A549 (cell line): ENCODE measurements around the gene PECR. TPM values are rescaled to one million over a fixed set of nuclear protein-coding genes. Genes with fewer than 3 reads are reported as not detected.
A peak's percentile ranks its signal among the peaks of the same experiment; 100 is the strongest.

Experiments
- ATAC-seq, 2 experiments: fragments of 200-7000 bp in 1 of 2; fragments of >200 bp in 1 of 2; cut with Nextera tagmentation in 1 of 2; cut with Tn5 transposase in 1 of 2; 3 replicates each; pipeline versions ENCODE4 v1.8.0 to v1.9.1; 2018 to 2020; ENCODE audit warnings: mild to moderate bottlenecking in 1 of 2, moderate library complexity in 1 of 2
- CTCF ChIA-PET: fragments of 300-600 bp; sonication (Branson Sonifier 250); formaldehyde crosslinking; extraction: SDS; loops from one replicate; lab custom pipeline; 2021; ENCODE audit warnings: antibody characterized with exemption, inconsistent platforms; lab: Yijun Ruan, JAX
- POLR2A ChIA-PET: fragments of 350-600 bp; formaldehyde crosslinking; extraction: SDS; loops from one replicate; lab custom pipeline; 2021; ENCODE audit warnings: antibody characterized with exemption, inconsistent platforms; lab: Yijun Ruan, JAX
- DNase-seq, 2 experiments: peaks; one replicate each; pipeline versions ENCODE4 v3.0.0 to v3.0.0-alpha.2; 2011 to 2016; ENCODE audit warnings: low read depth in 1 of 2, low spot score in 1 of 2
- FAIRE-seq: peaks from 2 replicates; lab custom pipeline; 2011; peaks lifted over from hg19 to GRCh38; lab: Jason Lieb, UNC
- H3K27ac ChIP-seq, 2 experiments: fragments of >200 bp; sonication (Bioruptor Twin); formaldehyde crosslinking; 3 replicates each; pipeline ENCODE4 v1.5.1; 2016 to 2017
- H3K4me1 ChIP-seq: fragments of >200 bp; sonication (Bioruptor Twin); formaldehyde crosslinking; 3 replicates; pipeline ENCODE4 v1.6.1; 2016
- H3K4me2 ChIP-seq: fragments of >200 bp; sonication (Bioruptor Twin); formaldehyde crosslinking; 3 replicates; pipeline ENCODE4 v1.6.1; 2016
- H3K4me3 ChIP-seq: fragments of >200 bp; sonication (Bioruptor Twin); formaldehyde crosslinking; 3 replicates; pipeline ENCODE4 v1.5.1; 2016
- H3K9me3 ChIP-seq: fragments of >200 bp; sonication (Bioruptor Twin); formaldehyde crosslinking; 3 replicates; pipeline ENCODE4 v1.6.1; 2016
- BHLHE40 ChIP-seq: IDR thresholded peaks from 2 replicates; pipeline ENCODE4 v1.6.1; 2012; ENCODE audit warnings: low read depth, low read length, inconsistent platforms
- CBX8 ChIP-seq: fragments of 200-600 bp; sonication (generic); IDR thresholded peaks from 2 replicates; pipeline ENCODE4 v1.6.1; 2016
- CEBPB ChIP-seq, 2 experiments: fragments of >200 bp in 1 of 2; sonication (Bioruptor Twin) in 1 of 2; formaldehyde crosslinking in 1 of 2; IDR thresholded peaks; 2 replicates each; pipeline ENCODE4 v1.6.1; 2012 to 2016
- CHD4 ChIP-seq: fragments of 200-600 bp; sonication (generic); IDR thresholded peaks from 2 replicates; pipeline ENCODE4 v1.6.1; 2016; ENCODE audit warnings: antibody characterized with exemption, mild to moderate bottlenecking, borderline replicate concordance
- EHMT2 ChIP-seq: fragments of 200-600 bp; sonication (generic); IDR thresholded peaks from 2 replicates; pipeline ENCODE4 v1.6.1; 2016; ENCODE audit warnings: antibody characterized with exemption, low read depth, mild to moderate bottlenecking, moderate library complexity
- EP300 ChIP-seq, 2 experiments: fragments of >200 bp; sonication (Bioruptor Twin); formaldehyde crosslinking; IDR thresholded peaks; 2 replicates in 1 of 2; 3 replicates in 1 of 2; pipeline ENCODE4 v1.6.1; 2016 to 2017
- ESRRA ChIP-seq: fragments of 150-350 bp; IDR thresholded peaks from 2 replicates; pipeline ENCODE4 v1.6.1; 2014; ENCODE audit warnings: mild to moderate bottlenecking, low read length, borderline replicate concordance
- FOSB ChIP-seq: fragments of 250-450 bp; sonication (Bioruptor Pico); IDR thresholded peaks from 2 replicates; pipeline ENCODE4 v1.5.0; 2020; ENCODE audit warnings: mild to moderate bottlenecking, moderate library complexity
- FOSL2 ChIP-seq, 2 experiments: fragments of 450-650 bp in 1 of 2; fragments of >200 bp in 1 of 2; sonication (Bioruptor Twin) in 1 of 2; formaldehyde crosslinking; IDR thresholded peaks; 2 replicates each; pipeline versions ENCODE4 v1.5.0 to v1.6.1; 2016 to 2020; ENCODE audit warnings: mild to moderate bottlenecking in 1 of 2, moderate library complexity in 1 of 2
- GATA3 ChIP-seq: IDR thresholded peaks from 2 replicates; pipeline ENCODE4 v1.6.1; 2012; ENCODE audit warnings: borderline replicate concordance
- HDAC2 ChIP-seq: fragments of 200-600 bp; sonication (generic); IDR thresholded peaks from 2 replicates; pipeline ENCODE4 v1.6.1; 2016
- HOXA7 ChIP-seq: fragments of 250-450 bp; sonication (Bioruptor Pico); IDR thresholded peaks from 2 replicates; pipeline ENCODE4 v1.5.0; 2020; ENCODE audit warnings: mild to moderate bottlenecking, moderate library complexity
- HOXB5 ChIP-seq: fragments of 250-450 bp; sonication (Bioruptor Pico); IDR thresholded peaks from 2 replicates; pipeline ENCODE4 v1.5.0; 2020; ENCODE audit warnings: mild to moderate bottlenecking, moderate library complexity
- JUN ChIP-seq, 2 experiments: fragments of >200 bp; sonication (Bioruptor Twin); formaldehyde crosslinking; IDR thresholded peaks; 2 replicates in 1 of 2; 3 replicates in 1 of 2; pipeline ENCODE4 v1.6.1; 2016 to 2017
- KDM1A ChIP-seq: fragments of 200-600 bp; sonication (generic); IDR thresholded peaks from 2 replicates; pipeline ENCODE4 v1.6.1; 2016; ENCODE audit warnings: low read depth, mild to moderate bottlenecking
- MAFK ChIP-seq: fragments of 450-650 bp; IDR thresholded peaks from 2 replicates; pipeline ENCODE4 v1.6.1; 2014; ENCODE audit not compliant: partially characterized antibody
- MYC ChIP-seq: IDR thresholded peaks from 2 replicates; pipeline ENCODE4 v1.6.1; 2012; ENCODE audit warnings: mild to moderate bottlenecking, inconsistent platforms, low read length, improper control_type of control experiment, borderline replicate concordance
- NFE2L2 ChIP-seq: fragments of 150-350 bp; conservative IDR thresholded peaks from 2 replicates; pipeline ENCODE4 v1.6.1; 2014; ENCODE audit warnings: low read length
- POLR2AphosphoS2 ChIP-seq: conservative IDR thresholded peaks from 2 replicates; pipeline ENCODE4 v1.6.1; 2012; ENCODE audit warnings: low read length, improper control_type of control experiment, inconsistent platforms
- RAD21 ChIP-seq, 2 experiments: fragments of >200 bp in 1 of 2; sonication (Bioruptor Twin) in 1 of 2; formaldehyde crosslinking in 1 of 2; IDR thresholded peaks in 1 of 2; conservative IDR thresholded peaks in 1 of 2; 2 replicates in 1 of 2; 3 replicates in 1 of 2; pipeline ENCODE4 v1.6.1; 2012 to 2018; ENCODE audit warnings: inconsistent platforms in 1 of 2
- RARB ChIP-seq: fragments of 250-450 bp; sonication (Bioruptor Pico); IDR thresholded peaks from 2 replicates; pipeline ENCODE4 v1.8.0; 2021; ENCODE audit warnings: mild to moderate bottlenecking, moderate library complexity
- RCOR1 ChIP-seq: fragments of 150-350 bp; IDR thresholded peaks from 2 replicates; pipeline ENCODE4 v1.6.1; 2014; ENCODE audit warnings: antibody characterized with exemption, low read length, low read depth
- SREBF2 ChIP-seq: fragments of 450-650 bp; IDR thresholded peaks from 2 replicates; pipeline ENCODE4 v1.6.1; 2014; ENCODE audit warnings: mild to moderate bottlenecking, moderate library complexity
- ZSCAN20 ChIP-seq: fragments of 250-450 bp; sonication (Bioruptor Pico); IDR thresholded peaks from 2 replicates; pipeline ENCODE4 v1.8.0; 2022; ENCODE audit warnings: mild to moderate bottlenecking, moderate library complexity
- WGBS: methylation state at CpG from one replicate; pipeline ENCODE4 v1.1.6; 2017; ENCODE audit errors: missing lambda C conversion rate; 5-methylcytosine and 5-hydroxymethylcytosine counted together
- polyA plus RNA-seq, 4 experiments: library from polyadenylated mRNA; depleted of rRNA in 3 of 4; stranded (reverse); fragments of >200 nt; fragmentation: RNase III in 1 of 4; extraction: RNeasy Plus Mini Kit Qiagen cat#74134 plus additional on column Dnase treatment in 1 of 4; gene quantifications; 2 replicates in 3 of 4; 3 replicates in 1 of 4; pipeline ENCODE4 v1.2.3, GENCODE V29; 2011 to 2017
- TF ChIP-seq, protein P1 (sequence below): fragments of 450-650 bp; IDR thresholded peaks from 2 replicates; pipeline ENCODE4 v1.6.1; 2014; ENCODE audit warnings: antibody characterized with exemption
- TF ChIP-seq, protein P2 (sequence below): fragments of 200-600 bp; sonication (generic); IDR thresholded peaks from 2 replicates; pipeline ENCODE4 v1.6.1; 2016; ENCODE audit warnings: antibody characterized with exemption, mild to moderate bottlenecking, moderate library complexity
- TF ChIP-seq, protein P3 (sequence below): IDR thresholded peaks from 2 replicates; pipeline ENCODE4 v1.6.1; 2012; ENCODE audit warnings: low read depth, borderline replicate concordance
- TF ChIP-seq, protein P4 (sequence below): fragments of 250-450 bp; sonication (Bioruptor Pico); IDR thresholded peaks from 2 replicates; pipeline ENCODE4 v1.5.0; 2021; ENCODE audit warnings: mild to moderate bottlenecking, moderate library complexity, borderline replicate concordance
- TF ChIP-seq, protein P5 (sequence below): fragments of >200 bp; sonication (Bioruptor Twin); formaldehyde crosslinking; IDR thresholded peaks from 2 replicates; pipeline ENCODE4 v1.6.1; 2016

Gene PECR
- polyA plus RNA-seq, 2 of the 4 experiments (the other 2 are of a cell fraction): 16.8 to 39.9 TPM

DNA sequence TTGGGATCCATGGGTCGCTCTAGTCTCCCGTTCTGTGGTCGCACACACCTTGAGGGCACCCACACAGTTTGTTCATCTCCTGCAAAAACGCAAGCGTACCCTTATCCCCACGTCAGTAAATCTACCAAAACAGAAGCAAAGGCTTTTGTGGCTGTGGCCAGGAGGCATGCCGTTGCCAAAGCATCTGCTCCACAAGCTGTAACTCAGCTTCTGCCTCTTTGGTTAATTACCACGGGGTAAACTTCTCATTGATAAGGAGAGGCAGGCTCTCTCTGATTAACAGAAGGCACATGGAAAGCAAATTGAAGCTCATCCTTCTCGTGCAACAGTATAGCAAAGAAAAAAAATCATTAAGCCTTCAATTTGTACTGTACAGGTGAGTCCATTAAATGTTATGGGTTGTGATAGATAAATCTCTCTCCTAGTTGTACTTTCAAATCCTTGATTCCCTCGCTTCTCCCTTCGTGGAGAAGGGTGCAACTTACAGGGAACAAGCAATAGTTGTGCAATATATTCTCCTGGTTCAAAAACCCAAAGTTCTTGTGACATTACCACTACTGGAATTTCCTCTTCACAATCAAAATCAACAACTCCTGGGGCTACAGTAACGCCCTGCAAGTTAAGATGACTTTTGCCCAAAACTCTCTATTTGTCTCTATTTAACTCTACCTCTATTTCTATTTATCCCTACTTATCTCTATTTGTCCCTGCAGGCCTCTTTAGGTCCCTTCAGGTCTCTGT is 10.3 kb downstream of the PECR start:
- POLR2A ChIA-PET: interaction anchor here (0.9 kb wide), 1 partner anchor 10 kb away, joined by 3 read pairs; the partner anchor contains the start of genes PECR and TMEM169
- no peak overlapping the region for H3K27ac ChIP-seq
- WGBS: 83% methylated on average over 12 of the region's 12 CpGs
- TF ChIP-seq SREBF2: no peak
- TF ChIP-seq KDM1A: no peak
- TF ChIP-seq HOXA7 (CRISPR knock-in tag): no peak
- TF ChIP-seq EP300 (IDR thresholded peaks at IDR 0.05): no peak
- no peak for TF ChIP-seq CHD4
- no peak for TF ChIP-seq ESRRA
- TF ChIP-seq, protein P1, sequence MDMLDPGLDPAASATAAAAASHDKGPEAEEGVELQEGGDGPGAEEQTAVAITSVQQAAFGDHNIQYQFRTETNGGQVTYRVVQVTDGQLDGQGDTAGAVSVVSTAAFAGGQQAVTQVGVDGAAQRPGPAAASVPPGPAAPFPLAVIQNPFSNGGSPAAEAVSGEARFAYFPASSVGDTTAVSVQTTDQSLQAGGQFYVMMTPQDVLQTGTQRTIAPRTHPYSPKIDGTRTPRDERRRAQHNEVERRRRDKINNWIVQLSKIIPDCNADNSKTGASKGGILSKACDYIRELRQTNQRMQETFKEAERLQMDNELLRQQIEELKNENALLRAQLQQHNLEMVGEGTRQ: no peak
- TF ChIP-seq CBX8: no peak
- TF ChIP-seq, protein P2, sequence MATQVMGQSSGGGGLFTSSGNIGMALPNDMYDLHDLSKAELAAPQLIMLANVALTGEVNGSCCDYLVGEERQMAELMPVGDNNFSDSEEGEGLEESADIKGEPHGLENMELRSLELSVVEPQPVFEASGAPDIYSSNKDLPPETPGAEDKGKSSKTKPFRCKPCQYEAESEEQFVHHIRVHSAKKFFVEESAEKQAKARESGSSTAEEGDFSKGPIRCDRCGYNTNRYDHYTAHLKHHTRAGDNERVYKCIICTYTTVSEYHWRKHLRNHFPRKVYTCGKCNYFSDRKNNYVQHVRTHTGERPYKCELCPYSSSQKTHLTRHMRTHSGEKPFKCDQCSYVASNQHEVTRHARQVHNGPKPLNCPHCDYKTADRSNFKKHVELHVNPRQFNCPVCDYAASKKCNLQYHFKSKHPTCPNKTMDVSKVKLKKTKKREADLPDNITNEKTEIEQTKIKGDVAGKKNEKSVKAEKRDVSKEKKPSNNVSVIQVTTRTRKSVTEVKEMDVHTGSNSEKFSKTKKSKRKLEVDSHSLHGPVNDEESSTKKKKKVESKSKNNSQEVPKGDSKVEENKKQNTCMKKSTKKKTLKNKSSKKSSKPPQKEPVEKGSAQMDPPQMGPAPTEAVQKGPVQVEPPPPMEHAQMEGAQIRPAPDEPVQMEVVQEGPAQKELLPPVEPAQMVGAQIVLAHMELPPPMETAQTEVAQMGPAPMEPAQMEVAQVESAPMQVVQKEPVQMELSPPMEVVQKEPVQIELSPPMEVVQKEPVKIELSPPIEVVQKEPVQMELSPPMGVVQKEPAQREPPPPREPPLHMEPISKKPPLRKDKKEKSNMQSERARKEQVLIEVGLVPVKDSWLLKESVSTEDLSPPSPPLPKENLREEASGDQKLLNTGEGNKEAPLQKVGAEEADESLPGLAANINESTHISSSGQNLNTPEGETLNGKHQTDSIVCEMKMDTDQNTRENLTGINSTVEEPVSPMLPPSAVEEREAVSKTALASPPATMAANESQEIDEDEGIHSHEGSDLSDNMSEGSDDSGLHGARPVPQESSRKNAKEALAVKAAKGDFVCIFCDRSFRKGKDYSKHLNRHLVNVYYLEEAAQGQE: no peak
- no peak for TF ChIP-seq MYC
- TF ChIP-seq RARB (CRISPR knock-in tag): no peak
- no peak for TF ChIP-seq EHMT2
- TF ChIP-seq FOSL2 (IDR thresholded peaks at IDR 0.05): no peak
- no peak for TF ChIP-seq FOSL2 (CRISPR knock-in tag; IDR thresholded peaks at IDR 0.05)
- TF ChIP-seq CEBPB (IDR thresholded peaks at IDR 0.05): no peak
- TF ChIP-seq FOSB (CRISPR knock-in tag): no peak
- TF ChIP-seq NFE2L2: no peak
- no peak for TF ChIP-seq BHLHE40
- TF ChIP-seq RCOR1: no peak
- TF ChIP-seq, protein P3, sequence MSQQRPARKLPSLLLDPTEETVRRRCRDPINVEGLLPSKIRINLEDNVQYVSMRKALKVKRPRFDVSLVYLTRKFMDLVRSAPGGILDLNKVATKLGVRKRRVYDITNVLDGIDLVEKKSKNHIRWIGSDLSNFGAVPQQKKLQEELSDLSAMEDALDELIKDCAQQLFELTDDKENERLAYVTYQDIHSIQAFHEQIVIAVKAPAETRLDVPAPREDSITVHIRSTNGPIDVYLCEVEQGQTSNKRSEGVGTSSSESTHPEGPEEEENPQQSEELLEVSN: no peak
- DNase-seq: no peak
- no peak for FAIRE-seq
- CTCF ChIA-PET: interaction anchor here (1.8 kb wide), 1 partner anchor 37 kb away, joined by 6 read pairs; no protein-coding TSS in a partner anchor
- no peak overlapping the region for H3K4me3 ChIP-seq
- H3K4me2 ChIP-seq: peak overlapping the region; percentile 4; the same call in 1 of the 3 replicates
- H3K9me3 ChIP-seq: no peaks in the 10 kb centered on the region
- no peak for ATAC-seq
- H3K4me1 ChIP-seq: peaks cover 25% of the 10 kb centered on the region

DNA sequence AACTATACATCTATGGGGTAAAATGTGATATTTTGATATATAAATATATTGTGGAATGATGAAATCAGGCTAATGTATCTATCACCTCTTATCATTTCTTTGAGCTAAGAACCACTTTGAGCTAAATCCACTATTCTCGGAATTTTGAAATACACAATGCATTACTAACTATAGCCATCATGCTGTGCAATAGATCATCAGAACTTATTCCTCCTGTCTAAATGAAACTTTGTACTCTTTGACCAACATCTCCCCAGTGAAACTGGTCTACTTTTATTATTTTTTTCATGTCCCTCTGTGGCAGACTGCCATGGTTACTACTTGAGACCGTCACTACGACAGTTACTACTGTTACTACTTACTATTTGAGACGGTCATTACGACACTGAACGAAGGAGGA is 11.4 kb downstream of the PECR start:
- Histone ChIP-seq H3K4me3 (no peak overlapping the region), H3K4me2 (no peak overlapping the region), H3K4me1 (peaks cover 23% of the 10 kb centered on the region; the same call in 2 of the 3 replicates), H3K9me3 (no peaks in the 10 kb centered on the region), H3K27ac (no peak overlapping the region)
- TF ChIP-seq, protein P4, sequence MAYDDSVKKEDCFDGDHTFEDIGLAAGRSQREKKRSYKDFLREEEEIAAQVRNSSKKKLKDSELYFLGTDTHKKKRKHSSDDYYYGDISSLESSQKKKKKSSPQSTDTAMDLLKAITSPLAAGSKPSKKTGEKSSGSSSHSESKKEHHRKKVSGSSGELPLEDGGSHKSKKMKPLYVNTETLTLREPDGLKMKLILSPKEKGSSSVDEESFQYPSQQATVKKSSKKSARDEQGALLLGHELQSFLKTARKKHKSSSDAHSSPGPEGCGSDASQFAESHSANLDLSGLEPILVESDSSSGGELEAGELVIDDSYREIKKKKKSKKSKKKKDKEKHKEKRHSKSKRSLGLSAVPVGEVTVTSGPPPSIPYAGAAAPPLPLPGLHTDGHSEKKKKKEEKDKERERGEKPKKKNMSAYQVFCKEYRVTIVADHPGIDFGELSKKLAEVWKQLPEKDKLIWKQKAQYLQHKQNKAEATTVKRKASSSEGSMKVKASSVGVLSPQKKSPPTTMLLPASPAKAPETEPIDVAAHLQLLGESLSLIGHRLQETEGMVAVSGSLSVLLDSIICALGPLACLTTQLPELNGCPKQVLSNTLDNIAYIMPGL (CRISPR knock-in tag): no peak
- TF ChIP-seq ZSCAN20: no peak
- TF ChIP-seq POLR2AphosphoS2: no peak
- no peak for TF ChIP-seq HOXB5 (CRISPR knock-in tag)
- no peak for TF ChIP-seq GATA3
- TF ChIP-seq MAFK: no peak
- no peak for TF ChIP-seq RAD21 (conservative IDR thresholded peaks at IDR 0.05 in 1 of 2, IDR thresholded peaks at IDR 0.05 in 1 of 2)
- TF ChIP-seq, protein P1: no peak
- TF ChIP-seq JUN (IDR thresholded peaks at IDR 0.05): no peak
- TF ChIP-seq HDAC2: no peak
- TF ChIP-seq, protein P5, sequence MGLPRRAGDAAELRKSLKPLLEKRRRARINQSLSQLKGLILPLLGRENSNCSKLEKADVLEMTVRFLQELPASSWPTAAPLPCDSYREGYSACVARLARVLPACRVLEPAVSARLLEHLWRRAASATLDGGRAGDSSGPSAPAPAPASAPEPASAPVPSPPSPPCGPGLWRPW: no peak
- ChIA-PET POLR2A (interaction anchor here (0.6 to 0.9 kb wide), 2 partner anchors 9 to 11 kb away, joined by 3 to 7 read pairs; partner anchors contain the start of genes PECR and TMEM169), CTCF (interaction anchor here (0.5 to 1.8 kb wide), 2 partner anchors 36 to 100 kb away, joined by 3 to 6 read pairs; no protein-coding TSS in a partner anchor)
- DNase-seq (no peak), FAIRE-seq (no peak), ATAC-seq (no peak)
- 91% methylated on average over 6 of the region's 6 CpGs for WGBS
